HG03460 (cell line): ENCODE data around the gene ZNF587B.
"Not testable (repeated sequence)": the region's sequence is repeated elsewhere in the genome, so short reads cannot be mapped to it uniquely, and the experiment has no call there.

Experiments used
- ATAC-seq: cut with Tn5 transposase; IDR thresholded peaks from one replicate; pipeline ENCODE4 v1.9.1; 2021; ENCODE audit not compliant: unreplicated experiment

The ZNF587B gene

DNA sequence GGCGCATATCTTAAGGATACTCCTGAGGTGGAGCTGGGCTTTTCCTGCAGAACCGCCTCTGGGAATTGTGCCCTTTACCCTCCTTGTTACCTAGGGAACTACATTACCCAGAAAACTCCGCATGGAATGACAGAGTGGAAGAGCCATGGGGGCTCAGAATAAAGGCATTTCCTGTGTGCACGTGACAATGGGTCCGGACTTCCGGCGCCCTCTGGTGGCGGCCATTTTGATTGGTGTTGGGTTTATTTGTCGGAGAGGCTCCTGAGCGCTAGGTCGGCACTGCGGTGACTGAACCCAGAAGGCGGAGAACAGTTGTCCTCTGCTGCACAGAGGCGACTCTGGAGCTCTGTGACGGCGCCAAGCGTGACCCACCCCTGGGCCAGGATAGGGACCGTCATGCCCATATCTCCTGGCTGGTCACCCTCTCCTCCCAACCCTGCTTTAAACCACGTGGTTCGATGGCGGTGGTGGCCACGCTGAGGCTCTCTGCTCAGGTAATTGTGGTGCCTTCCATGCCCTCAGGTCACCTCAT is at the start of gene ZNF587B:
Gene ZNF587B (plus strand): TSS at position 229 of the 532 bp plus-strand sequence. CDS start 230 bp downstream, at position 459.
- no peak for ATAC-seq

DNA sequence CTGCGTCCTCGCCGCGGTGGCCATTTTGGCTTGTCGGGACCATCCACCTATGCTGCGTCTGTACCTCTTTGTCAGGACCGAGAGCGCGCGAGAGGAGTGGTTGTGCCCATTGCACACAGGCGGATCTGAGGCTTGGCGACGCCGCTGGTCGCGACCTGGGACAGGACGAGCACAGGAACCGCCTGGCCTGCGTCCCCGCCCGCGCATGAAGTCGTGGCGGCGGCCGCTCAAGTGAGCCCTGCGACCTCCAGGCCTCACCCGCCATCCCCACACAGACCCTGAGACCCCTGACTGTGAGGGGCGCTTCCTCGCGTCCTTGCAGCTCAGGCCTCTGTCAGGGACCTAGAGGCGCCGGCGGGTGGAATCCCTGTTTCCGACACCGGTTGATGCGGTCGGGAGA is 43.8 kb upstream of the ZNF587B start:
- no peak for ATAC-seq

DNA sequence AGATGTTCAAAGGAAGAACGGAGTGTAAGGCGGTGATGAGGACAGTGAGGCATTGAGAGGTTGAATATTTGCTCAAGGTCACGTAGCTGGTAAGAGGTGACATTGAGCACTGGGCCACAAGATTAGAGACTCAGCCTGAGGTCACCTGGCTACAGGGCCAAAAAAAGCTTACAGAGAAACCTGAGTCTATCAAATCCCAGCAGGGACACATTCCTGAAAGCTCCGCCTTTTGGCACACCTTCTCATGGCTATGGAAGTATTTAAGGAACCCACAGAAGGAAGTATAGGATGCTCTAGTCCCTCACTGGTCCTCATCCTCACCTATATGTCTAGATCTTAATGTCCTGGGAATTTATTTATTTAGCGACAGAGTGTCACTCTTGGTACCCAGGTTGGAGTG is 43.2 kb upstream of the ZNF587B start:
- ATAC-seq = no peak

DNA sequence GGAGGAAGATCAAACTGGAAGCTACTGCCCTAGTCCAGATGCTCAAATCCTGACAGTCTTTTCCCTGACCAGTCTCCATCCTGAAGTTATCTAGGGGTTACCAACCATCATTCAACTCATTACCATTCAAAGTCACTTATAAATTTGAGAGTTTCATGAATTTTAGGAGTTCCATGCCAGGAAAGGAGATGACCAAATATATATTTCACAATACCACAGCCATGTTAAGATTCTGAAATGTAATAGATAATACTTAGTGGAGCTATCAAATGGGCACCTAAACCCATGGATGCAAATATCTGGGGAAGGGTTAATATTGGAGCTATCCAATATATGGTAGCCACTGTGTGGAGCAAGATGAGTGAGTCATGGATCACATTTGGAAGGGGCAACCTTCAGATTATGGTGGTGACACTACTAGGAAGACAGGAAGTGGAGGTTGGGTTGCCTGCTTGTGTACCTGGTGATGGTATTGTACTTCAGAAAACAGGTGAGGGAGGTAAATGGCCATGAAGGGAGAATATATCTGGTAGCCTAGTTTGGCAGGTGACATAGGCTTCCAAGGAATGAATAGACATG is 41.9 kb upstream of the ZNF587B start:
- ATAC-seq = no peak

DNA sequence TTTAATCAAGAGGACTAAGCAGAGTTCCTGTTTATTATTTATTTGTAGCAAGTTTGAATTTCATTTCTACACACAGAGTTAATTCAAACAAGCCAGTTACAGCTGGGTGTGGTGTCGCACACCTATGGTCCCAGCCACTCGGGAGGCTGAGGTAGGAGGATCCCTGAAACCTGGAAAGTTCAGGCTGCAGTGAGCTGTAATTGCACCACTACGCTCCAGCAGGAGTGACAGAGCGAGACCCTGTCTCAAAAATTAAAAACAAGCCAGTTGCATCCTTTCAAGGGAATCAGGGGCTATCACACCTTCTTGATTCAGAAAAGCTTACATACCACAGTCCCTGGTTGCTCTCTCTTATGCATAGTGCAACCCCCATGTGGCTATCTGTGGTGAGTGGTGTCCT is 40.8 kb upstream of the ZNF587B start:
- no peak for ATAC-seq

DNA sequence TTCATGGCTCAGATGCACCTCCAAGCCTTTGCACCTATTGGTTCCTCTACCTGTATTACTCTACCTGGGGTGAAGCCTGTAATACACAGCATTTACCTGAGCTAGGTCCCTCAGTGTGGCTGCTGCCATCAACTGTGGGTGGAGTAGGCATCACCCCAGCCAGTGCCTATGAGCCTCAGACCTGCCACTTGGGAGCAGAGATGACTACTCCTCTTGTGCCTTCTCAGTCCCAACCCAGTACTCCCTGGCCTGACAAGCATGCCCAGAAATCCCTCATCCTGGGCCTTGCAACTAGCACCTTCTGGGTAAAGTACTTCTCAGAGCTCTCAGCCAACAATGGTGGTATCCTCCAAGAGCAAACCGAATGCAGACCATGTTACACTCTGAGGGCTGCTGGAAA is 33.5 kb upstream of the ZNF587B start:
- not testable (repeated sequence) for ATAC-seq

DNA sequence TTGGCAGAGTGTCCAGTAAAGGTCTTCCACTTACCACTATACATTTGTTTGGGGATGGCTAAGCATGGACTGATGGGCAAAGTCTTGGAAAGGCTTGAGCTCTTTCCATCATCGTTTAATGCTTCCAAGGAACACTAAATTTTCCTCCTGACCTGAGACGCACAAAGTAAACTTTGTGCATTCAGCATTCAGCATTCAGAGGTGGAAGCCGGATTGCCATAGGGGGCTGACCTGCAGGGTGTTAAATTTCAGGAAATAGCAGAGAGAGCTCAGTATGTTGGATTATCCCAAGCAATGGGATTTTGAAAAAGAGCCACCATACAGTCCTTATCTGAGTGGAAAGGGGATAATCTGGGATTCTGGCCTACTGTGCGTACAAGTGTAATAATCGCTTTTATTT is 29.4 kb upstream of the ZNF587B start:
- no peak for ATAC-seq

DNA sequence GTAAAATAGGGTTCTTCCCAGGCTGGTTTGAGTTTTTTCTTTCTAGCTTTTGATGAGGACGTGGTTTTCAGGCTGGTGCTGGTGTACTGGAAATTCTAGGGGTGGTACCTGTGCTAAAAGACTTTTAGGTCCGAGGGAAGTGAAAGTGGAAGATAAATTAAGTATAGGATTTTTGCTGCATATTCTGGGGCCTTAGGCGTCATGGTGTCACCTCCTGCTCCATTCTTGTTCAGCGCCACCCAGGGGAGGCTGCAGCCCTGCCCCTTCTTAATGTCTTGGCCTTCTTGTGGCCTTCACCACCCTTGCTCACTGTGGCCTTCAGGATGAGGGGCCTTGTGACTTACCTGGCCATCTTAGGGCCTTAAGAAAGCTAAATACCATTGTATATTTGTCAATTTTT is 27.8 kb upstream of the ZNF587B start:
- no peak for ATAC-seq

DNA sequence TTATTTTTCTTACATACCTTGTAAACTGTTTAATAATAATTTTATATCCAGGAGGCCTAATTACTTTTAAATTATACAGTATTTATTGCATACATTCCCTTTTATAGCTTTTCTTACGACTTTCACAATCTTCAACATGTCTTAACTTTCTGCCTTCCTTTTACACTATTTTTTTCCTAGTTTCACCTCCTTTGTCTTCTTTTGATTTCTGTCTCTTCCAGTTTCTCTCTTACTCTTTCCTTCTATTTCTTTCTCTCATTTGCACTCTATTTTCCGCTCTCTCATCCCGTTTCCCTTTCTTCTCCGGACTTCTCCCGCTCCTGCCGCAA is 26.9 kb upstream of the ZNF587B start:
- ATAC-seq = no peak

DNA sequence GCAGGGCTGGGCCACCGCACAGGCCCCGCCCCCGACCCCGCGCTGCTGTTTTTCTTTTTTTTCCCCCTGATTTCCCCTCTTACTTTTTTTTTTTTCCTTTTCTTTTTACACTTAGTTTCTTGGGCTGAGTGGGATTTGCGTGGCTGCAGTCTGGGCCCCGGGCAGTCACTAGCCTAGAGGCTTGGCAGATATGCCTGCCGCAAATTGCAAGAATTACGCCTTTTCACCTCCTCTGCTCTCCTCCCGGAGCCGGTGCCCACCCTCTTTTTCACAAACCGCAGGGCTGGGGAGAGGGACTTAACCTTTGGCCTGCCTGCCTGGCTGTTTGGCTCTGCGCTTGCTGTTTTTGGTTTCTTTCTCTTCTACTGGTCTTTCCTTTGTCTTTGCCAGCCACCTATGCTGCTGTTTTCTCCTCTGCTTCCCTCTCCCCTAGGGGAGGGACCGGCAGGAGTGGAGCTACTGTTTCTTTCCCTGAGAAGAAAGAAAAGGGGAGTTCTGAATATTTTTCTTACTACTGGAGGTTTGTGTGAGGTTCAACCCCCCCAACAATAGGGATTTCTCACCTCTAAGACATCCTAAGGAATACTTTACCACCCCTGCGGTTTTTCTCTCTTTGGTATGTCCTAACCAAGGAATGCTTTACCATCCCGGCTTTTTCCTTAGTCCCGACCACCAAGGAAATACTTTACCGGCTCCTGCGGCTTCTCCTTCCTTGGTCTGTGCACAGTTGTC is 26.3 kb upstream of the ZNF587B start:
- no peak for ATAC-seq

DNA sequence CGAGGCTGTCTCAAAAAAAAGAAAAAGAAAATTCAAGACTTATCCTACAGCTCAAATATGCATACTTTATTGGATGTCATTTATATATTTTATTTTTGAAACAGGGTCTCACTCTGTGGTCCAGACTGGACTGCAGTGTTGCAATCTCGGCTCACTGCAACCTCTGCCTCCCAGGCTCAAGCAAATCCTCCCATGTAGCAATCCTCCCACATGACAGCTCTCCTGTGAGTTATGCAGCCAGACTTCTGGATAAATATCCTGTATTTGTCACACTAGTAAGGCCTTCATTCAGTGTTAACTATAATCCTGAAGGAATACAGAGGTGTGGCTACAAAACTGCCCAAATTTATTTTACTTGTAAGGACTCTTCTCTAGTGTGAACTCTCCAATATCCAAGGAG is 22.6 kb upstream of the ZNF587B start:
- ATAC-seq = no peak

DNA sequence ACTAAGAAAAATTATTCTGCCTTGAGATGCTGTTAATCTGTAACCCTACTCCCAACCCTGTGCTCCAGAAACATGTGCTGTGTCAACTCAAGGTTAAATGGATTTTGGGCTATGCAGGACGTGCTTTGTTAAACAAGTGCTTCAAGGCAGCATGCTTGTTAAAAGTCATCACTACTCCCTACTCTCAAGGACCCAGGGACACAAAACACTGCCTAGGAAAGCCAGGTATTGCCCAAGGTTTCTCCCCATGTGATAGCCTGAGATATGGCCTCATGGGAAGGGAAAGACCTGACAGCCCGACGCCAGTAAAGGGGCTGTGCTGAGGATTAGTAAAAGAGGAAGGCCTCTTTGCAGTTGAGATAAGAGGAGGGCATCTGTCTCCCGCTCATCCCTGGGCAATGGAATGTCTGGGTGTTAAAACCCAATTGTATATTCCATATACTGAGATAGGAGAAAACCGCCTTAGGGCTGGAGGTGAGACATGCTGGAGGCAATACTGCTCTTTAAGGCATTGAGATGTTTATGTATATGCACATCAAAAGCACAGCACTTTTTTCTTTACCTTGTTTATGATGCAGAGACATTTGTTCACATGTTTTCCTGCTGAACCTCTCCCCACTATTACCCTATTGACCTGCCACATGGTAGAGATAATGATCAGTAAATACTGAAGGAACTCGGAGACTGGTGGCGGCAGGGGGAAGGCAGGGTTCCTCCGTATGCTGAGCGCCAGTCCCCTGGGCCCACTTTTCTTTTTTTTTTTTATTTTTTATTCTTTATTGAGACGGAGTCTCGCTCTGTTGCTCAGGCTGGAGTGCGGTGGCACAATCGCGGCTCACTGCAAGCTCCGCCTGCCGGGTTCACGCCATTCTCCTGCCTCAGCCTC is 19.4 kb upstream of the ZNF587B start:
- ATAC-seq = not testable (repeated sequence)

DNA sequence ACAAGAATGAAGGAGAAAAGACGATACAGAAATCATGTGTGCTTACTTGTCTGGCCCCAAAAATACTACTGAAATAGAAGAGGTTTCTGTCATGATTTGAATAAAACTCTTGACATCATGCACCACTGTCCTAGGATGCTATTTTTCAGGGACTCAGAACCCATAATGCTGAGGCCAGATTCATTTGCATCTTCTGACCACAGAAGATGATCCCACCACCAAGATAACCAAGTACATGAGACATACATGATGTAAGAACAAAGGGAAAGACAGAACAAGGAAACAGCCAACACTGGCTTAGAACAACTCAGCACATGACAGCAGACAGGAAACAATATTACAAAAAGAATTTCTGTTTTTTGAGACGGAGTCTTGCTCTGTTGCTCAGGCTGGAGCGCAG is 17.9 kb upstream of the ZNF587B start:
- ATAC-seq = no peak

DNA sequence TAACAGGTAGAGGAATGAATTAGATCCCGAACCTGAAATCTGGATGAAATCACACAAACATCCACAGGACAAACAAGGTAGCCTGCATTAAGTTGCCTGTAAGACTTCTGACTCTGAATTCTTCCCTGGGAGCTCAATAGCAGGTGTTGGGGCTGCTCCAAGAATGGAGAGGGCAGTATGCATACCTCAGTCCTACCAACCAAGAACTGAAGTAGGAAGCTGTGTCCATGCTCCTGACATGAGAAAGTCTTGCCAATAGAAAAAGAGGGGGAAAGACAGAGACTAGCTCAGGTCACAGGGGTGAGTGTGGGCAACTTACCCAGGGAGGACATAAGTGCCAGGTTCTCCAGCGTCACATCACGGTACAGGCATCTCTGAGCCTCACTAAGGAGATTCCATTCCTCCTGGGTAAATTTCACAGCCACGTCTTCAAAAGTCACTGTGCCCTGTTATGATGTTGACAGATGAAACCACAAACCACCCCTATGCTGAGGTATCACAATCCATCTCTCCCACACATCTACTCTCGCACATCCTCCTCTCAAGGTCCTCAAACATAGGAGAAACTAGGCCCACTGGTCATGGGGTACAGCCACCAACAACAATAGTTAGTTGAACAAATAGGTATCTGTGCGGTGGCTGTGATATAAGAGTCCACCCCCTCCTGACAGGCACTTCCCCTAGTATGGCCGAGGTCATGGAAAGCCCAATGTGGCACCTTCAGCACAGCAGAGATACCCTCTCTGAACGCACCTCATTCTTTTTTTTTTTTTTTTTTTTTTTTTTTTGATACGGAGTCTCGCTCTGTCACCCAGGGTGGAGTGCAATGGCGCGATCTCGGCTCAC is 16.9 kb upstream of the ZNF587B start:
- not testable (repeated sequence) for ATAC-seq

DNA sequence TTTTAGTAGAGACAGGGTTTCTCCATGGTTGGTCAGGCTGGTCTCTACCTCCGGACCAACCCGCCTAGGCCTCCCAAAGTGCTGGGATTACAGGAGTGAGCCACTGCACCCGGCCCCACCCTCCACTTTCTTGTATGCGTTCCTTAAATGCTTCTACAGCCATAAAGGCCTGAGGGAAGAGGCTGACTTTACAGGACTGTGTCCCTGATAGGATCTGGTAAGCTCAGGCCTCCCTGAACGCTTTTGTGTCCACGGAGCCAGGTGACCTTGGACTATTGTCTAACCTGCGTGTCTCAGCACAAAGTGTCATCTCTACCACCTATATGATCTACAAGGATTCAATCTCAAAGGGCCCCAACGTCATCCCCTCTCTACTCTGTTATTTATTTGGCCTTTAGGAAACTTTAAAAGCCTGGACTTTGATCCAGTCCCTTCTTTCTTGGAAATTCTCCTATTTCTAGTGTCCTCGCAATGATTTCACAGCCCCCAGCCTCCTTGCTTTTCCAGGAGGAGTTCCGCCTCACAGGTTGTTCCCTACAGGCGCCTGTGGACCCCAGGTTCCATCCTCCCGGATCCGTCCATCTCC is 16.1 kb upstream of the ZNF587B start:
- ATAC-seq = no peak

DNA sequence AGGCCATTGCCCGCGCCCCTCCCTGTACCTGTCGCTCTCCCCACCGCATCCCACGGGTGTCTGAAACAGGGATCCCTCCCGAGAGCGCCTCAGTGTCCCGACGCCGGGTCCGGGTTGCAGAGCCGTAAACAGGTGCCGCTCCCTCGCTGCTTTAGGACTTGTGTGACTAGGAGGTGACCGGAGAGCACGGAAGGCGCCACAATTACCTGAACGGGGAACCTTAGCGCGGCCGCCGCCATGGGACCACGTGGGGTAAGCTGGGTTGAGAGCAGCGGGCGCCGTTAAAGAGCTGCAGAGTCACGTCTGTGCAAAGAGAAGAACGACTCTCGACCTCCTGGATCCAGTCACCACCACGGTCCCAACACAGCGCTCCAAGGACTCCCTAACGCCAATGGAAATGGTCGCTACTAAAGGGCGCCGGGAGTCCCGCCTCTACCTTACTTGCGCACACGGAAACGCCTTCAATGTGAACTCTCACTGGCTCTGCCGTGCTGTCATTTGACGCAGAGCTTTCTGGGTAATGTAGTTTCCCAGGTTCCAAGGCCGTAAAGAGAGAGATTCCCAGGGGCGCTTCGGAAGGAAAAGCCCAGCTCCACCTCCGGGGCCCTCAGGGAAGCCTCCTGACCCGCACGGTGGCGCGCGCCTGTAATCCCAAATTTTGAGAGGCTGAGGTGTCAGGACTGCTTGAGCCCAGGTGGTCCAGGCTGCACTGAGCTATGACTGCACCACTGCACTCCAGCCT is 15.4 kb upstream of the ZNF587B start, which contains the start of gene ZNF552:
Gene ZNF552 (minus strand): TSS at position 409 of the 742 bp plus-strand sequence. CDS start 170 bp downstream, at position 239.
- ATAC-seq = peak; percentile 79

DNA sequence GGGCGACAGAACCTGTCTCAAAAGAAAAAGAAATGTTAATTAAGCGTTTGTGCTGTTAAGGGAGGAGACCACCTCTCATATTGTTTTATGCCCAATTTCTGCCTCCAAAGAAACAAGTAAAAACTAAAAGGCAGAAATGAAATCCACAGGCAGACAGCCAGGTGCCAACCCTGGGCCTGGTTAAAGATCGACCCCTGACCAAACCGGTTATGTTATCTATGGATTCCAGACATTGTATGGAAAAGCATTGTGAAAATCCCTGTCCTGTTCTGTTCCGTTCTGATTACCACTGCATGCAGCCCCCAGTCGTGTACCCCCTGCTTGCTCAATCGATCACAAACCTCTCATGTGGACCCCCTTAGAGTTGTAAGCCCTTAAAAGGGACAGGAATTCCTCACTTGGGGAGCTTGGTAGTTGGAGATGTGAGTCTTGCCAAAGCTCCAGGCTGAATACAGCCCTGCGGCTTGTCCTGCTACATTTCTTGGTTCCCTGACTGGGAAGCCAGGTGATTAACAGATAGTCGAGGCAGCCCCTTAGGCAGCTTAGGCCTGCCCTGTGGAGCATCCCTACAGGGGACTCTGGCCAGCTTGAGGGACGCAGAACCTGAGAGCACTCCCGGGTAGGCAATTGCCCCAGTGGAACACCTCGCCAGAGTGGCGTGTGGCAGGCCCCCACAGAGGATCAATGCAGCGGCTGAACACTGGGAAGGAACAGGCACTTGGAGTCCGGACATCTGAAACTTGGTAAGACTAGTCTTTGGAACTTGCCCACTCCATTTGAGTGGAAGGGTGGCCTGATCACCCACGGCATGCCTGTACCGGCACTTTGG is 14.6 kb upstream of the ZNF587B start:
- ATAC-seq = no peak

DNA sequence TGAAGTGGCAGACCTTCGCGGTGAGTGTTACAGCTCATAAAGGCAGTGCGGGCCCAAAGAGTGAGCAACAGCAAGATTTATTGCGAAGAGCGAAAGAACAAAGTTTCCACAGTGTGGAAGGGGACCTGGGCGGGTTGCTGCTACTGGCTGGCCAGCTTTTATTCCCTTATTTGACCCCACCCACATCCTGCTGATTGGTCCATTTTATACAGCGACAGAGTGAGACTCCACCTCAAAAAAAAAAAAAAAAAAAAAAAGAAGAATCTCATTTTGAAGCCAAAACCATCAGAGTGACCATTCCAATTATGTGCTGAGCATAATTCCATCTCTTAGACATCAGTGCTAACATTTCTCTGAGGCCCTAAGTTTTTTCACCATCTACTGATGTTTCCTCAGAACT is 13.4 kb upstream of the ZNF587B start:
- ATAC-seq = no peak

DNA sequence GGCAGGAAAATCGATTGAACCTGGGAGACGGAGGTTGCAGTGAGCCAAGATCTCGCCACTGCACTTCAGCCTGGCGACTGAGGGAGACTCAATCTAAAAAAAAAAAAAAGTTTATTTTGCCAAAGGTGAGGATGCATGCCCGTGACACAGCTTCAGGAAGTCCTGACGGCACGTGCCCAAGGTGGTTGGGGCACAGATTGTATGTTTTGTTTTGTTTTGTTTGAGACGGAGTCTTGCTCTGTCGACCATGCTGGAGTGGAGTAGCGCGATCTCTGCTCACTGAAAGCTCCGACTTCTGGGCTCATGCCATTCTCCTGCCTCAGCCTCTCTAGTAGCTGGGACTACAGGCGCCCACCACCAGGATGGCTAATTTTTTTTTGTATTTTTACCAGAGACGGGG is 12.1 kb upstream of the ZNF587B start:
- no peak for ATAC-seq
